ENCODE results near the gene SLC19A1. TPM values are rescaled to one million over a fixed set of nuclear protein-coding genes. Genes with fewer than 3 reads are reported as not detected.
"Not testable (repeated sequence)": the region's sequence is repeated elsewhere in the genome, so short reads cannot be mapped to it uniquely, and the experiment has no call there.

SLC19A1 gene
- total RNA-seq, 1 donor from 2014 or later: 5.2 TPM

DNA sequence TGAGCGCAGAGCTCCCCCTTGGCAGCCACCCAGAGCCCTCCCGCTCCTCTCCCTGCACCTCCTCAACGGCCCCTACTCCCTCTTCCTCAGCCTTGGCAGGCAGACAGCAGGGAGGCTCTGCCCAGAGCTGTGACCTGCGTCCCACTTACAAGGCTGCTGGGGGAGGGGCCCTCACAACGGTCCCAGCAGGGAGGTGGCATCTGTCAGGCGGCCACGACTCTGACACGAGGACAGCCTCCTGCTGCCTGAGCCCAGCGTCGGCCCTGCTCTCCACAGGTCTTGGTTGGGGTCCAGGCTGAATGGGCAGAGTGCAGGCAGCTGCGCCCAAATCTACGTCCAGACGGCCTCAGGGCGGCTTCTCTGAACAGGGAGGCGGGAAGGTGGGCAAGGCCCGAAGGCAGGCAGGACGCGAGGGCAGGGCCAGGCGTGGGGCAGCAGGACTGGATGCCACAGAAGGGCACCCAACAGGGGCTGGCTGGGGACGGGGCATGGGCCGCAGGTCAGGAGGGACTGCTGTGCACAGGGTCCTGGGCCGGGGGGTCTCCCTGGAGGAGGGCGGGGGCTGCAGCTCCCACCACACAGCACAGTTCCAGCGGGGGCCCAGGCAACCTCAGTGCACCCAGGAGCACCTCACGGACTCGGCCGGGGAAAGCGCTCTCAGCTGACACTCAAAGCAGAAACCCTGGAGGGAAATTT, 7.5 kb downstream of the SLC19A1 start:
- DNase-seq (ENCODE audit: low read depth): no peak

DNA sequence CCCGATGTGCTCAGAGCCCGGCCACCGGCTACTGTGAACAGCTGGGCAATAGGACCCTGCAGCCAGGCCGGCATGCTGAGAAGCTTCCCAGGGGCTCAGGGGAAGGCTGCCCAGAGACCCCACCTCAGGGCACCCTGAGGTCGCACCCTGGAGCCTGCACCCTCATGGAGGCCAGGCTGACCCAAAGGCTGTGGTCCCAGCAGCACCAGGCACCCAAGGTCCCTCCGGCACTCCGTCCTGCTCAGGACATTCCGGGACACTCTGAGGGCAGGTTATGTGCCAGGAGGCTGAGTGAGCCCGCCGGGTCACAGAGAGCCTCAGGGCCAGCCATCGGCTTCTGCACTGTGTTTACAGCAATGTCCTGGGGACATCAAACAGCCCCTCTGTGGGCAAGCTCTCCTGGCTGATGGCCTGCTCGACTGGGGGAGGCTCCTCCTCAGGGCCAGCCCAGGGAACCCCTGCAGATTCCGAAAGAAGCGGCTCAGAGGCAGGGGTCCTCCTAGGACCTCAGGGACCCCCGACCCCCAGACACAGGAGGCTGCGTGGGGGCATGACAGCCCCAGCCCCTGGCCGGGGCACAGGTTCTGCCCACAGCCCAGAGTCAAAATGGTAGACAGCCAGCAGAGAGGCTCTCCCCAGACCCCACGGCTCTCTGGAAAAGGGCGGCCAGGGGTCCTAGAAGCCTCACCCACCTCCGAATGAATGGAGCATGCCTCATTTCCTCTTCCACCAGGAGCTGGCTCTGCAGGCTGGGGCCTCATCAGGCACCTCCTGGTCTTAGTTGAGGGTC, 8.2 kb downstream of the SLC19A1 start:
- no peak for DNase-seq (ENCODE audit: low read depth)

DNA sequence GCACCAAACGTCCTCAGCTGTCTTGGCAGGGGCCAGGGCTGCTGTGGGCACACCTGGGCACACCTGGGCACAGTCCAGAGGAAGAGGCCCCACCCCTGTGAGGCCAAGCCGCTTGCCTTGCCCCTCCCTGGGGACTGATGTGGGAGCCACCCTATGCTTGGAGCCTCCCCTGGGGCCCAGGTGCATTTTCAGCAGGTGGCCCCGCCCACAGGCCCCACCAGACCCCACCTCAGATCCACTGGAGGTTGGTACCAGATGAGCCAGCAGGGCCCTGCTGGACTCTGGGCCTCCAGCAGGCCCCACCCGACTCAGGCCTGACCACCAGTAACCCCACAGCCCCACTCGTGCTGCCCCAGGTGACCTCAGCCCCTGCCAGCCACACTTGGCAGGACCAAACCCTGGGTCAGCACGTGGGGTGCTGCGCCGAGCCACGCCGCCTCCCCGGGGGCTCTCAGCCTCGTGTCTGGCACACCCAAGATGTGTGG, 8.8 kb downstream of the SLC19A1 start:
- no peak for DNase-seq (ENCODE audit: low read depth)

DNA sequence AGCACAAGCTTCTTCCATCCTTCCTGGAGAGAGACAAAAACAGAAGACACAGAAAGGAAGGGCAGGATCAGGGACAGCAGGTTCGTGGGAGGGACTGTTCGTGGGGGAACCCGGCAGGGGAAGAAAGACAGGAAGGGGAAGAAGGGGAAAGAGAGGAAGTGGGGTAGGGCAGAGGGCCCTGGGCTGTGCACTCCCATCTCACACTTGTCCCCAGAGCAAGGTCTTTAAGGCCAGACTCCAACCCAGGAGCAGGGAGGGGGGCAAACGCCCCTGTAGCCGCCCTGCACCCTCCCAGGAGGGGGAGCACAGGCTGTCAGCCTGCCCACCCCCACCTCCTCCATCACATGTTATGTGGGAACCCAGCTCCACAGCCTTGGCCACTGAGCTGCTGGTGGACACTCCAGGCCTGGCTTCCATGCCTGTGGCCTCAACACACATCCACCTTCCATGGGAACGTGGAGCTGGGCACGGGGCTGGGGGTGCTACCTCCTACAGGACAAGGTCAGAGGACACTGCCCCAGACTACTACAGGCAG, 9.3 kb downstream of the SLC19A1 start:
- no peak for DNase-seq (ENCODE audit: low read depth)

DNA sequence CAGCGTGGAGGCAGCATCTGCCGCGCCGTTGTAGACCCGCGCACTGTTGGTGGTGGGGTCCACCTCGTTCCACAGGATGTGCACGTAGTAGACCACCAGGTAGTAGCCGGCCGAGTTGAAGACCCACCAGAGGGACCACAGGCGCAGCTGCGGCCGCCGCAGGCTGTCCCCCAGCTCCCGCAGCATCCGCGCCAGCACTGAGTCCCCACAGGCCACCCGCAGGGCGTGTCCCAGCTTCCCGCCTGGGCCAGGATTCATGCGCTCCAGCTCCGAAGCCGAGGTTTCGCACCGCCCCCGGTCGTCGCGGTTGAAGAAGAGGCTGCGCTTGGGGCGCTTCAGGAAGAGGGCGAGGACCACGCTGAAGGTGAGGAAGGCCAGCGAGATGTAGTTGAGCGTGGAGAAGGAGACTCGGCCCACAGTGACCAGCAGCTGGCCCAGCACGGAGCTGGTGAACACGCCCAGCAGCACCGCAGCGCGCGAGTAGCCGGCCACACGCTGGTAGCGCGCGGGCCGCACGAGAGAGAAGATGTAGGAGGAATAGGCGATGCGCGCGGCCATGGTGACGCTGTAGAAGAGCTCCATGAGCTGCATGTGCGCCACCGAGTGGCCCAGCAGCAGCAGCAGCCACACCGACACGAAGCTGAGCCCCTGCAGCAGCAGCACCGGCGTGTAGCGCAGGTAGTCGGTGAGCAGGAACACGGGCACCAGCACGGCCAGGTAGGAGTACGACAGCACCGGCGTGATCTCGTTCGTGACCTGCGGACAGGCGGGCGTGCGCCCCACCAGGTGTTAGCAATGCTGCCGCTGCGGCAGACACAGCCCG, 10.6 kb downstream of the SLC19A1 start:
- DNase-seq (ENCODE audit: low read depth): no peak

DNA sequence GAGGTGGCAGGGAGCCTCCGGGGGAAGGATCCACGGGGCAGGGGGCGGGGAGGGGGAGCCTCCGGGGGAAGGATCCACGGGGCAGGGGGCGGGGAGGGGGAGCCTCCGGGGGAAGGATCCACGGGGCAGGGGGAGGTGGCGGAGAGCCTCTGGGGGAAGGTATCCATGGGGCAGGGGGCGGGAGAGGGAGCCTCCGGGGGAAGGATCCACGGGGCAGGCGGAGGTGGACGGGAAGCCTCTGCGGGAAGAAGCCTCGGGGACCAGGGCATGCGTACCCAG, 11.2 kb downstream of the SLC19A1 start:
- DNase-seq (ENCODE audit: low read depth): not testable (repeated sequence)

DNA sequence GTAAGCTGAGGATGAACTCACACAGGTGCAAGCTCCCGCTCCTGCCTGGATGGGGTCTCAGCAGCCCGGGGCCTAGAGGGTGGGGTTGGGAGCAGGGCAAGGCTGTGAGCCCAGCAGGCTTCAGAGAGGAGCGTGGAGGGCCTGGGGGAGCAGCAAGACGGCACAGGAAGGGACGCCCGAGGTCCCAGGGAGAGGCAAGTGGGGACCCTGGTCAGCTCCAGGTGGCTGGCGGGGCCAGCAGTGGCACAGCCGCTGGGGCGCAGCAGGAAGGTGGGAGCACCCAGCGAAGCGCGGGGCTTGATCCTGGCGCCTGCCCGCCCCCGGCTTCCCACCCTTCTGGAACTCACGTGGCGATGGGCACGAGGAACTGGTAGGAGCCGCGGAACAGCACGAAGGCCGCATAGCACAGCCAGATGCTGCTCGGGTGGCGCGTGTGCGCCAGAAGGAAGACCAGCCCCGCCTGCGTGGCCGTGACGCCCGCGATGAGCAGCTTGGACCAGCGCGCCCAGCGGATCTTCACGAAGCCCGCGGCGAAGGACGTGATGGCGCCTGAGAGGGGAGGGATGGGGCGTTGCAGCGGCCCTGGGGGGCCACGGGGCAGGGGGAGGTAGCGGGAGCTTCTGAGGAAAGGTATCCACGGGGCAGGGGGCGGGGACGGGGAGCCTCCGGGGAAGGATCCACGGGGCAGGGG, 11.7 kb downstream of the SLC19A1 start:
- DNase-seq (ENCODE audit: low read depth): no peak

DNA sequence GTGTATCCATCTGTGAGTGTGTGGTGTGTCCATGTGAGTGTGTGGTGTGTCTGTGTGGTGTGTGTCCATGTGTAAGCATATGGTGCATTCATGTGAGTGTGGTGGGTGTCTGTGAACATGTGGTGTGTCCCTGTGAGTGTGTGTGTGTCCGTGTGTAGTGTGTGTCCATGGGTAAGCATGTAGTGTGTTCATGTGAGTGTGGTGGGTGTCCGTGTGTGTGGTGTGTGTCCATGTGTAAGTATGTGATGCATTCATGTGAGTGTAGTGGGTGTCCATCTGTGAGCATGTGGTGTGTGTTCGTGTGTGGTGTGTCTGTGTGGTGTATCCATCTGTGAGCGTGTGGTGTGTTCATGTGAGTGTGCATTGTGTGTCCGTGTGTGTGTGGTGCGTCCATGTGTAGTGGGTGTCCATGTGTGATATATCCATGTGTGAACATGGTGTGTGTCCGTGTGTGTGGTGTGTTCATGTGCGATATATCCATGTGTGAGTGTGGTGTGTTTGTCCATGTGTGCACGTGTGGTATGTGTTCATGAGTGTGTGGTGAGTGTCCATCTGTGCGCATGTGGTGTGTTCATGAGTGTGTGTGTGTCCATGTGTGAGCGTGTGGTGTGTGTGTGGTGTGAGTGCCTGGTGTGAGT, 12.3 kb downstream of the SLC19A1 start:
- no peak for DNase-seq (ENCODE audit: low read depth)

DNA sequence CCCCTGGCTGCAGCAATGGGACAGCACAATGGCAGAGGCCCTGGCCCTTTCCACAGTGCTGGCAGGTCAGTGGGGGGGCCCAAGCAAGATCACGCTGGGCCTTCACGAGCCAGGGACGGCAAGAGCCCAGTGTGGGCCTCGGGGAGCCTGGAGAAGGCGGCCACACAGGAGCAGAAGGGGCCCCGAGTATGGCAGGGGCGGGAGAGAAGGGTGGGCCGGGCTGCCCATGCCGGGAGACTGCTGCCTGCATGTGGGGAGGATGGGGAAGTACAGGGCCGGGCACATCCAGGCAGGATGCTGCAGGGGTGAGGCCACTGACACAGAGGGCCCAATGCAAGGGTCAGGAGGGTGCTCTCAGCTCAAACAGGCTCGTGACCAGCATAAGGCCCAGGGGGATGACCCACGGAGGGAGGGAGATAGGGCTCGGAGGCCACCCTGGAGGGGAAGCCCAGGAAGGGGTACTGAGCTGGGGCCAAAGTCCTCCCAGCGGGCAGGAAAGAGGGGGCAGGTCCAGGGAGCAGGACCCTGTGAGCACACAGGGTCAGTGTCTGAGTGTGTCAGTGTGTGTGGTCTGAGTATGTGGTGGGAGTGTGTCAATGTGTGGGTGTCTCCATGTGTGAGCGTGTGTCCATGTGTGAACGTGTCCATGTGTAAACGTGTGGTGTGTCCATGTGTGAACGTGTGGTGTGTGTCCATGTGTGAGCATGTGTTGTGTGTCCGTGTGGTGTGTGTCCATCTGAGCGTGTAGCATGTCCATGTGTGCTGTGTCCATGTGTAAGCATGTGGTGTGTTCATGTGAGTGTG, 13.1 kb downstream of the SLC19A1 start:
- no peak for DNase-seq (ENCODE audit: low read depth)

DNA sequence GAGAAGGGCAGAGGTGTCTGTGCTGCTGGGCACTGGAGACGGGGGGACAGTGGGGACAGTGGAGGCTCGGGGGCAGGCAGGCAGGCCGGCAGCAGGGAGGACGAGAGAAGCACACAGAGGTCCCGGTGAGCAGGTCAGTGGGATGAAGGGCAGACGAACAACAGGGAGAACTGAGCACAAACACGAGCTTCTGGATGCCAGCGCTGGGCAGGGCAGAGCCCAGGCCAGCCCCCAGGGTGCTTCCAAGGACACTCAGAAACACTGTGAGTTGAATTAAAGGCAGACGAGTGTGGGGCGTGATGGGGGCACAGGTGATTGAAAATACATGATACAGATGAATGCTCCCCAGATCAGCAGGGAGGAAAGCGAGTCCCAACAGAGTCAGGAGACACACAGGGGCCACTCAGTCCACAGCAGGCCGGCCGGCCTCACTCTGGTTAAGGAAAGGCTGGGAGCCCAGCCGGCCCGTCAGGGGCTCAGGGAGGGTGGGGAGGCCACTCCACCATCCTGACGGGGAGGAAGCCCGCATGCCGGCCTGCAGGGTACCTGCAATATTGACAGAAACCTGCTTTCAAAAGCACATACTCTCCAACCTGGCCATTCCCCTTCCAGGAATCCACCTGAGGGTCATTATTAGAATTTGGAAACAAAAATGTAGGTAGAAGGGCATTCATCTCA, 14.1 kb downstream of the SLC19A1 start:
- no peak for DNase-seq (ENCODE audit: low read depth)

DNA sequence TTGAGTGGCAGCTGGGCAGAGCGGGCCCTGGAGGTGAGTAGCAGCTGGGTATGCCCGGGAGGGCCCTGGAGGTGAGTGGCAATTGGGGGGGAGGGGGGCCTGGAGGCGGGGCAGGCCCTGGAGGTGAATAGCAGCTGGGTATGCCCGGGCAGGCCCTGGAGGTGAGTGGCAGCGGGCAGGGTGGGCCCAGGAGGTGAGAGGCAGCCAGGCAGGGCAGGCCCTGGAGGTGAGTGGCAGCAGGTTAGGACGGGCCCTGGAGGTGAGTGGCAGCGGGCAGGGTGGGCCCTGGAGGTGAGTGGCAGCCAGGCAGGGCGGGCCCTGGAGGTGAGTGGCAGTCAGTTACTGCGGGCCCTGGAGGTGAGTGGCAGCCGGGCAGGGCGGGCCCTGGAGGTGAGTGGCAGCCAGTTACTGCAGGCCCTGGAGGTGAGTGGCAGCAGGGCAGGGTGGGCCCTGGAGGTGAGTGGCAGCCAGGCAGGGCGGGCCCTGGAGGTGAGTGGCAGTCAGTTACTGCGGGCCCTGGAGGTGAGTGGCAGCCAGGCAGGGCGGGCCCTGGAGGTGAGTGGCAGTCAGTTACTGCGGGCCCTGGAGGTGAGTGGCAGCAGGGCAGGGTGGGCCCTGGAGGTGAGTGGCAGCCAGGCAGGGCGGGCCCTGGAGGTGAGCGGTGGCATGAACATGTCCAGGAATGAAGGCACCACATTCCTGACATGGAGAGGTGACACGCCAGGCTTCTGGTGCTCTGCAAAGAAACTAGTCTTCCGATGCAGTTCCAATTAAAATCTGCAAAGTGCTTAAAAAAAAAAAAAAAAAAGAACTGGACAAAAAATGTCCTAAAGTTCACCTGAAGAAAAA, 14.9 kb downstream of the SLC19A1 start:
- not testable (repeated sequence) for DNase-seq (ENCODE audit: low read depth)

DNA sequence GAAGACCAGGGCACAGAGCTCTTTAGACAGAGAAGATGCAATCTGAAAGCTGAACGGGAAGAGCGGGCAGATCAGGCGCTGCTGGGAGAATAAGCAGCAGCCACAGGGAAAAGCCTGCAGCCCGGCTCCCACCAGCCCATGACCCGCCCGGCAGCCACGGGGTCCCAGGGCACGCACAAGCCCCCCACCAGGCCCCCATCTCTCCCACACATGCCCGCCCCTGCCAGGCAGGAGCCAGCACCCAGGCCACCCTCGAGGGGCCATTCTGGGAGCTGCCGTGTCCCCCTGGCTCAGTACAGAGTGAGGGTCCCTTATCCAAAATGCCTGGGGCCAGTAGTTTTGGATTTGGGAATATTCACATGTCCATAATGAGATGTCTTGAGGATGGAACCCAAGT, 16.3 kb downstream of the SLC19A1 start:
- no peak for DNase-seq (ENCODE audit: low read depth)

DNA sequence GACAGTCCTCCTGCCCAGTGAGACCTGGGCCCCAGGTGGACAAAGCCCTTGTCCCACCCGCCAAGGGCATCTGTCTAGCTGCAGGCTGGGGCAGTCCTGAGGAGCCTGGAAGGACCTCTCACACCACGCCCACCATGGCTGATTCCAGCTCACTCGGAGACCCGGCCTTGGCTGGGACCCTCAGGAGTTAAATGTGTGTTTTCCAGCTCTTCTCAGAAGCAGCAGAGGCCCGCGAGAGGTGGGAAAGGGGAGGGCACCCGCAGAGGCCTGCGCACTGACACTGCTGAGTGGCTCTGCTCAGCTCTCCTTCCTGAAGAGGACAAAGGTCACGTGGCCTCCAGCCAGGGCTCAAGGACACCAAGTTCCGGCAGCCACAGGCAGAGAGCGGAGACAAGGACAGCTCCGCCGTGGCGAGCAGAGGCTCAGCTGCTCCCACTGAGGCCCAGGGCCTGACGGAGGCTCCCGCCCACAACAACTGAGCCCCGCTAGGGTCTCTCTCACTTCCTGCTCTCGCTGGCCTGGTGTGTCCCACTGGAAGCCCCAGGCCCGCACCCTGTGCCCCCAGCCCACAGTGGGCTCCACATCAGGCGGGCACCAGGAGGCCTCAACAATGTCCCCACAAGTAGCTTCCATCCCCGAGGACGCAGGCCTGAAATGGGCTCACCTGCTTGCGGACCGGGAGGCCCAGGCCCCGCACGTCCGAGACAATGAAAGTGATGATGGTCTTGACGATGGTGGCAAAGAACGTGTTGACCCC, 16.9 kb downstream of the SLC19A1 start:
- no peak for DNase-seq (ENCODE audit: low read depth)

DNA sequence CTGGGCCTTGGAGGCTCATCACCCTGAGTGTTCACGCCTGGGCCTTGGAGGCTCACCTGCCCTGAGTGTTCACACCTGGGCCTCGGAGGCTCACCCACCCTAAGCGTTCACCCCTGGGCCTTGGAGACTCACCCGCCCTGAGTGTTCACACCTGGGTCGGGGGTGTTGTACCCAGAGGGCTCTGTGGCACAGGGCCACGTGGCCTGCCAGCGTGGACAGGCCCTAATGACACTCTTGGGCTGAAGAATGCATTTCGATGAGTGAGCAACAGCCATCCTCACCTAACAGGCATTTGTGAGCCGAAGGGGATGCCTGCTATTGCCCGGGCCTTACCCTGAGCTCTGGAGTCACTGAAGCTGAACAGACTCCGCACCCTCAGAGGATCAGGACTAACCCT, 17.5 kb downstream of the SLC19A1 start:
- DNase-seq (ENCODE audit: low read depth): no peak

DNA sequence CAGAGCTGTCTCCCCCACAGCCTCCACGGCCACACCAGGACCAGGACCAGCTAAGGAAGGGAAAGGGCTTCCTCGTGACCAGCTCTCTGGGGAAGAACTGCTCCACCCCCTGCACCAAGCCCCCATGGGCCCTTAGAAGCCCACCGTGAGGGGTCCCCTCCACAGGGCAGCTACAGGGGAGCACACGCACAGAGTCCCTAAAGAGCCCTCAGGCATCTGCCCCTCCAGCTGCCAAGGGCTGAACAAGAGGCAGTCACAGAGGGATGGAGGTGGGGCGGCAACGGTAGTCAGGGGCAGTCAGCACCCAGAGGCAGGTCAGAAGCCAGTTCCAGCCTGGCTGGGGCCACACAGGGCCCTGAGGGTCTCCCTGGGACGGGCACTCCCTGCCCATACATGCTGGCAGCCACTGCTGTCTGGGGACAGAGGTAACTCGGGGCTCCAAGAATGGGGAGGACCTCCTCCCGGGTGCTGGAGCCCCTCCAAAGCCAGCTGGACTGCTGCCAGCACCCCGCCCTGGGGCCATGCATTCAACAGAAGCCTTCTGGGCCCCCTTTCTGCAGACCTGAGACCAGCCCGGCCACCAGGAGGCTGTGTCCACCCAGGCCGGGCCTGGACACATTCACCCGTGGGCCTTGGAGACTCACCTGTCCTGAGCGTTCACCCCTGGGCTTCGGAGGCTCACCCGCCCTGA, 18.7 kb downstream of the SLC19A1 start:
- no peak for DNase-seq (ENCODE audit: low read depth)

DNA sequence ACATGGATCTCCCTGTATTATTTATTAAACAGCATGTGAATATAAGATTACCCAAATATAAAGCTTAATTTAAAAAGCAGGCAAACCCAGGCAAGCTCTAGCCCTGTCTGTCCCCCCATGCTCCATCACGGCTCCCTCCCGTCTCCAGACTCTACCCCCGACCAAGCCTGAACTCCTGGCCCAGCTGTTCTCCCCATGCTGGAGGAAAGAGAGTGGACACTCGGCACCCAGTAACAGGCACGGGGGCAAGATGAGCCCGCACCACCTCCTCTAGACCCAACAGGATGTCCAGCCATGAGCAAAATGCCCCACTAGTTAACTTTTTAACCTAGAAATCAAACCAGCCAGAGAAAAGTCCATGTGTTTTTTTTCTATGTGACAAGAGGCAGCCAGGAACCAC, 19.3 kb downstream of the SLC19A1 start:
- no peak for DNase-seq (ENCODE audit: low read depth)

DNA sequence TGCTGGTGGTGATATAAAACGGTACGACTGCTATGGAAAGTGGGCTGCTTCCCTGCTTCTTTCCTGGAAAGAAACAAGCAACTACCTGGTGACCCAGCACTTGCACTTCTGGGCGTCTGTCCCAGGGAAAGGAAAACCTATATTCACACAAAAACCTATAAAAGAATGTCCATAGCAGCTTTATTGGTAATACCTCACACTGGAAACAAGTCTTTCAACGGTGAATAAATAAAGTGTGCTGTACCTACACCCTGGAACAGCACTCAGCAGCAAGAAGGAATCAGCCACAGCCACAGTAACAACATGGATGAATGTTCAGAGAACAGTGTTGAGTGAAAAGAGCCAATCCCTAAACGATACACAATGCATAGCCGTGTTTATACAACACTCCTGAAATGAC, 19.9 kb downstream of the SLC19A1 start:
- no peak for DNase-seq (ENCODE audit: low read depth)

Measured in myocyte (in vitro differentiated cells).